NT2/D1 (cell line): Measurements from ENCODE around the gene SLC12A2.

Experiments used
- DNase-seq: peaks from one replicate; pipeline ENCODE4 v3.0.0-alpha.2; 2011; ENCODE audit warnings: low read depth, low spot score
- H3K27me3 ChIP-seq: 2 replicates; pipeline ENCODE4 v1.6.0; 2011; ENCODE audit warnings: mild to moderate bottlenecking; ENCODE audit not compliant: insufficient read length, insufficient read depth
- H3K36me3 ChIP-seq: 2 replicates; pipeline ENCODE4 v1.6.1; 2011; ENCODE audit warnings: mild to moderate bottlenecking, low read length, mixed read lengths; ENCODE audit not compliant: insufficient read depth, insufficient read length
- H3K4me1 ChIP-seq: 2 replicates; pipeline ENCODE4 v1.5.1; 2011; ENCODE audit not compliant: insufficient read depth, insufficient read length
- H3K4me3 ChIP-seq: 2 replicates; pipeline ENCODE4 v1.5.1; 2011; ENCODE audit warnings: low read depth; ENCODE audit not compliant: insufficient read length
- H3K9ac ChIP-seq: 2 replicates; pipeline ENCODE4 v1.6.0; 2011; ENCODE audit warnings: low read depth; ENCODE audit not compliant: insufficient read length
- H3K9me3 ChIP-seq: 2 replicates; pipeline ENCODE4 v1.5.1; 2011; ENCODE audit warnings: mild to moderate bottlenecking, low read length; ENCODE audit not compliant: insufficient read depth
- SUZ12 ChIP-seq: IDR thresholded peaks from 2 replicates; pipeline ENCODE4 v1.6.1; 2011; ENCODE audit not compliant: insufficient read length, insufficient read depth; ENCODE audit errors: extremely low read depth
- YY1 ChIP-seq: IDR thresholded peaks from 2 replicates; pipeline ENCODE4 v1.6.1; 2011; ENCODE audit not compliant: insufficient read length, insufficient read depth
- ZNF274 ChIP-seq: IDR thresholded peaks from 2 replicates; pipeline ENCODE4 v1.6.1; 2011; ENCODE audit warnings: mild to moderate bottlenecking, low read depth, low read length

SLC12A2 gene

DNA sequence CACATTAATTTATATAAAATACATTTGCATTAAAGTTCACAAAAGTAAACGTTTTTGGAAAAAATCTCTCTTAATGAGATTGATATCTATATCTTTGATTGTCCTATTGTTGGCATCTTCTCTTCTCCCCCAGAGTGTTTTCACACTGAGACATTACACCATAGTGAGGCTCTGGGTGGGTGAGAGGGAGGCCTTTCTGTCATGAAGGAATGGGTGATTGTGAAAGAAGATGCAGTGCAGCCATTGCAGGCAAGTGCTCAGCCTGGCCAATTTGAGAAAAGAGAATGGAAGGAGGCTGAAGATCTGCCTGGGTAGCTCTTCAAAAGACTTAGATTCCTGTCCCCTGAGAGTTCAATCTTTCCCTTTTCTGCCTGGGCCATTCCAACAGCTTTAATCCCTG, 140.8 kb downstream of the SLC12A2 start:
- H3K9ac ChIP-seq = no peak overlapping the region
- DNase-seq = no peak
- no peaks in the 10 kb centered on the region for H3K4me1 ChIP-seq
- no peaks in the 10 kb centered on the region for H3K27me3 ChIP-seq
- no peak overlapping the region for H3K4me3 ChIP-seq
- TF ChIP-seq SUZ12 = no peak
- no peak for TF ChIP-seq ZNF274
- TF ChIP-seq YY1 = no peak
- H3K36me3 ChIP-seq = no peaks in the 10 kb centered on the region
- H3K9me3 ChIP-seq = no peaks in the 10 kb centered on the region

DNA sequence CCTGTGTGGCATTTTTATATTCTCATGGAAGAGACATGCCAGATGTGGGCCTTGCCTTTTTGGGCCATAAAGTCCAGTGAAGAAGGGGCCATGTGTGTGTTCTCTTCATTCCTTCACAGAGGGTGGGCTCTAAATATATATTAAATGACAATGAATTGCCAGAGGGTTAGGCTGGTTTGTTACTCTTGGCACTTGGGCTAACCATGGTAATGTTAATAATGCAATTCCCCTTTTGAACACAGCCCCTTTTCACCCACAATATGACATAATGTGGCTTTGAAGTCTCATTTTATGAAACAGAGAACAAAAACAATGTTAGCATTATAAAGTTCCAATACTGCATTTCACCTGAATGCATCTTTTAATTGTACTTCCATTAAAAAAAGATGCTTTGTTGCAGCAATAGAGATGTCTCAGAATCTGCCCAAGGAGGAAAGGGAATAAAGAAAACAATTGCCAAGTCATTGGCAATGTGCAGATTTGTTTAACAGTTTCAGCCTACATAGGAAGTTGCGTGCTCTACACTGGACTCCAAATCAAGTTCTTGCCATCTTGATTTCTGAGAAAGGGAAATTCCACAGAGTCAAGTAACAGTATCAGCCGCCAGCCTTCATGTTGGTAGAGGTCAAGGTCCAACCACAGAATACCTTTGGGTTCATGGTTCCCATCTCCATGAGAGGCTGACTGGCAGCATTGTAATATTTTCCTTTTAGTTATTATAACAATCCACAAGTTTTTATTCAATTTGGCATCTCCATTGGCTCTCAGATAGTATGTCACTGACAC, 141.9 kb downstream of the SLC12A2 start:
- no peaks in the 10 kb centered on the region for H3K27me3 ChIP-seq
- no peak for DNase-seq
- H3K4me3 ChIP-seq = no peak overlapping the region

DNA sequence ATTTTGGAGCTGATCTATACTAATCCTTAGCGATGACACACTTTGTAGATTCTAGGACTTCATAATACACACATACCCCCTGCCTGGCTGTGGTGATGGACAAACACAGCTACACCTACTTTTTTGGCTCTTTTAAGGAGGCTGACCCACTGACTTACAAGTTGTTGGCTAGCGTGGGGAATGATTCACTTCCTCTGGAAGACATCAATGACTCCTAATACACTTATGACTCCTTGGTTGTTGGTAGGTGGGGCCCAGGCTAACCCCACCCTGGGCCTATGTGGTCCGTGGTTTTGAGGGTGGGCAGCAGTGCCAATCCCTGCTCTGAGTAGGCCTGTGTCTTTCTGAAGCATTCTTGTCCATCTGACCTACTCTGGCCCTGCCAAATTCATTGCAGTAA, 144.4 kb downstream of the SLC12A2 start:
- Histone ChIP-seq H3K27me3 (no peaks in the 10 kb centered on the region), H3K4me1 (no peaks in the 10 kb centered on the region), H3K36me3 (no peaks in the 10 kb centered on the region), H3K9ac (no peak overlapping the region), H3K9me3 (no peaks in the 10 kb centered on the region), H3K4me3 (no peak overlapping the region)
- no peak for TF ChIP-seq YY1
- TF ChIP-seq SUZ12 = no peak
- no peak for TF ChIP-seq ZNF274
- no peak for DNase-seq

More for the DNA sequence above, 141.9 kb downstream of the SLC12A2 start:
- Histone ChIP-seq H3K9ac (no peak overlapping the region), H3K36me3 (no peaks in the 10 kb centered on the region), H3K4me1 (no peaks in the 10 kb centered on the region), H3K9me3 (no peaks in the 10 kb centered on the region)
- TF ChIP-seq SUZ12 = no peak
- TF ChIP-seq YY1 = no peak
- TF ChIP-seq ZNF274 = no peak

DNA sequence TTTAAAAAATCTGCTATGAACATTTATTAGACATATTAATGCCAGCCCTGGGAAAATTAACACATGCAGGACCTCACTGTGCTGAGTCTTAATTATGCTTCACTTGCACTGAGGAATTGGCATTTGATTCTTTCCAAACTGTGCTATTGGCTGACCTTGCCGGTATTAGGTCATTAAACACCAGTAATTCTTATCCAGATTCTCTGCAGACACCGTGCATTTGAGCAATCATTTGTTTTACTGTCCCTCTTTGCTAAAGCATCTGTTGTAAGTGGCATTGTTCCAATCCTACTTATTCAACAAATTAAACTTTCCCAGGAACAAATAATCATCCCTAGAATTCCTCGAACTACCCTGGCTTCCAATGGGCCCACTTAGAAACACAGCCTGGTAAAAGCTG, 145.0 kb downstream of the SLC12A2 start:
- Histone ChIP-seq H3K4me3 (no peak overlapping the region), H3K9me3 (no peaks in the 10 kb centered on the region), H3K9ac (no peak overlapping the region), H3K27me3 (no peaks in the 10 kb centered on the region), H3K36me3 (no peaks in the 10 kb centered on the region), H3K4me1 (no peaks in the 10 kb centered on the region)
- TF ChIP-seq YY1 (no peak), ZNF274 (no peak), SUZ12 (no peak)
- DNase-seq = no peak

DNA sequence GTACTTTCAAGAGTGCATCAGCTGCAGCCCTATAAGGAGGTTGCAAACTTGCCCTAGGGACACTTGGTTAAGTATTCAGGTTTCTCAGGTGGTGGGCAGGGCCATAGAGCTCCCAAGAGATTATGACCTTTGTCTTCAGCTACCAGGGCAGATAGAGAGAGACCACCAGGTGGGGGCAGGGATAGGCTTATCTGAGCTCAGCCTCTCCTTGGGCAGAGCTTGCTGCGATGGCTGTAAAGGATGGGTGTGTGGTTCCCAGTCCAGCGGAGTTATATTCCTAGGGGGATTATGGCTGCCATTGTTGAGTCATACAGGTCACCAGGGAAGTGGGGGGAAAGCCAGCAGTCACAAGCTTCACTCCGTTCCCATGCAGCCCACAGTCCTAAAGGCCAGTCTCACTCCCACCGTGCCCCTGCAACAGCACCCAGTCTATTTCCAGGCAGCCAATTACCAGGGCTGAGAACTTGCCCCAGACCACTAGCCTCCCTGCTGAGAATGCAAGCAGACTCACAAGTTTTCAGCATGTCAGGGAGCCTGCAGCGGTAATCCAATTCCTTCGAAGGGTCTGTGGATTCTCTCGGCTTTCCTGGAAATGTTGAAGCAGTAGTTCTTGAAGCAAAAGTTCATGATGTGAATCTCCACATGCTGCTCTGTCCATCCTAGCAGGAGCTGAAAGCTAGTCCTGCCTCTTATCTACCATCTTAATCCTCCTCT, 151.5 kb downstream of the SLC12A2 start:
- no peak for DNase-seq
- H3K4me1 ChIP-seq = no peaks in the 10 kb centered on the region
- TF ChIP-seq SUZ12 (no peak), ZNF274 (no peak), YY1 (no peak)
- no peaks in the 10 kb centered on the region for H3K9me3 ChIP-seq
- no peaks in the 10 kb centered on the region for H3K36me3 ChIP-seq
- no peak overlapping the region for H3K9ac ChIP-seq
- H3K27me3 ChIP-seq = no peaks in the 10 kb centered on the region
- H3K4me3 ChIP-seq = no peak overlapping the region

DNA sequence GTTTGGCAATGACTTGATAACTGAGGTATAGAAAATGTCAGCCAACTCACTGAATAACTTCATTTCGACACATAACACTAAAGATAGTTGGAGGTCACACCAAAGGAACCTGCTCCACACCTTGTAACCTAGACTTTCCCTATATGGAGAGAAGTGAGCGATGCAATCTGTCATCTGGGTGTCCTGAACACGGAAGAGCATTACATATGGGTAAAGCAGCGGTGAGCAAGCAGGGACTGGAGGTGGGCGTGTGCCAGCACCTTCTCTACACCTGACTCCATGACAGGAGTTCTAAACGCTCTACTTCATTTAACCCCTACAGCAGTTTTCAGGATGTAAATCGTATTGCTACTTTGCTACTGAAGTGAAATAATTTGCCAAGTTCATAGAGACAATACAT, 152.8 kb downstream of the SLC12A2 start:
- no peak for DNase-seq
- Histone ChIP-seq H3K4me1 (no peaks in the 10 kb centered on the region), H3K4me3 (no peak overlapping the region), H3K9ac (no peak overlapping the region), H3K36me3 (no peaks in the 10 kb centered on the region), H3K9me3 (no peaks in the 10 kb centered on the region), H3K27me3 (no peaks in the 10 kb centered on the region)
- TF ChIP-seq SUZ12 (no peak), YY1 (no peak), ZNF274 (no peak)

DNA sequence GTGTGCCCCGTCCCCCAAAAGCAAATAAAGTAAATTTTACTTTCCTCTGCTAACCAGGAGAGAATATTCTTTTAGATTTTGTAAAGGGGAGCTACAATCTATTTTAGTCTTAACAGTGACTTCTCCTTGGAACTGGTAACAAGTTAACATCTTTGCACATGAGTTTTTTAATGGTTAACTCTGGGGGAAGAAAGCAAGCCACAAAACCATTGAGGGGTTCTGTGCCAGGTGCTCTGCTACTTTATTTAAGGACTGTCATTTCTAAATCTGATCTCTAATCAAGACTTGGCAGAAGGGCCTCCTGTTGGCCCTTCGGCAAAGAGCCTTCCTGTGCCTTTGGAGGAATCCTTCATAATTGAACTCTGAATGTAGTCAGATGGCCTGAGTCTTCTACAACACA, 153.4 kb downstream of the SLC12A2 start:
- no peak overlapping the region for H3K4me3 ChIP-seq
- H3K9ac ChIP-seq = no peak overlapping the region
- H3K4me1 ChIP-seq = no peaks in the 10 kb centered on the region
- no peaks in the 10 kb centered on the region for H3K36me3 ChIP-seq
- TF ChIP-seq ZNF274 = no peak
- no peak for TF ChIP-seq YY1
- TF ChIP-seq SUZ12 = no peak
- H3K9me3 ChIP-seq = no peaks in the 10 kb centered on the region
- no peak for DNase-seq
- no peaks in the 10 kb centered on the region for H3K27me3 ChIP-seq
